NCI-H128 (cell line): ENCODE measurements around the gene ZHX3.

ENCODE experiments used
- DNase-seq: peaks from one replicate; lab custom pipeline; 2025; ENCODE audit not compliant: unreplicated experiment; lab: John Stamatoyannopoulos, UW

The ZHX3 gene

GRCh38 chr20:41161886-41162285, 155.6 kb downstream of the ZHX3 start:
- no peak for DNase-seq

GRCh38 chr20:41160686-41161085, 156.8 kb downstream of the ZHX3 start:
- DNase-seq, result no peak

DNA sequence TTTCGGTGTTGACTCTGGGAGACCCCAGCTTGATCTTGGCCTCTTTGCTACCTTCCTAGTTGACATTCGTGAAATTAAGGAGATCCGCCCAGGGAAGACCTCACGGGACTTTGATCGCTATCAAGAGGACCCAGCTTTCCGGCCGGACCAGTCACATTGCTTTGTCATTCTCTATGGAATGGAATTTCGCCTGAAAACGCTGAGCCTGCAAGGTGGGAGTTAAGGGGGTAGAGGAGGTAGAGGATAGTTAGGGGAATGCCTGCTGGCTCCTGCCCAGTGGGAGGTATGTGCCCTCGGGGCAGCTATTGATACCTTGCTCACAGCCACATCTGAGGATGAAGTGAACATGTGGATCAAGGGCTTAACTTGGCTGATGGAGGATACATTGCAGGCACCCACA, 158.0 kb downstream of the ZHX3 start:
- no peak for DNase-seq

DNA sequence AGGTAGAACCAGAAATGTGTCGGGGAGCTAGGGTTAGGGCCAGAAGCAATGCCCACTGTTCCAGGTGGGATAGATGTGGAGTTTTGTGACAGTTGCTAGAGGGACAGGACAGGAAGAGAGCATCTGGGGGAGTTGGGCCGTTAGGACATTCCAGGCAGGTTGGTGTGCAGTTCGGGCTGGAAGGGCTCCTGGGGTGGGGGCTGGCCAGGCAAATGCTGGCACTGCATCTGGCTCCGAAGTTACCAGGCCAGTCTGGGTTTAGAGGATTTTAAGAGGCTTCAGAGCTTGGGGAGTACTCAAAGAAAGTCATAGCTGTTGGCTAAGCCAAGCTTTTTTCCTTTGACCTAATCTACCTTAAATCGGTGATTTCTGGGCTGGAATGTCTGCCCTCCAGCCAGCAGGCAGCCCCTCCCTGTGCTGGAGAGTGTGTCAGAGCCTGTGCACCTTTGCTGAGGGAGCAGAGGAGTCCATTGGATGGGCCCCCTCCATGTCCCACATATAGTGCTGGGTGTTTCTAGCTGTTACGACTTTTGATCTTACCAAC, 159.4 kb downstream of the ZHX3 start:
- DNase-seq, result no peak

GRCh38 chr20:41155261-41155660, 162.3 kb downstream of the ZHX3 start:
- no peak for DNase-seq

DNA sequence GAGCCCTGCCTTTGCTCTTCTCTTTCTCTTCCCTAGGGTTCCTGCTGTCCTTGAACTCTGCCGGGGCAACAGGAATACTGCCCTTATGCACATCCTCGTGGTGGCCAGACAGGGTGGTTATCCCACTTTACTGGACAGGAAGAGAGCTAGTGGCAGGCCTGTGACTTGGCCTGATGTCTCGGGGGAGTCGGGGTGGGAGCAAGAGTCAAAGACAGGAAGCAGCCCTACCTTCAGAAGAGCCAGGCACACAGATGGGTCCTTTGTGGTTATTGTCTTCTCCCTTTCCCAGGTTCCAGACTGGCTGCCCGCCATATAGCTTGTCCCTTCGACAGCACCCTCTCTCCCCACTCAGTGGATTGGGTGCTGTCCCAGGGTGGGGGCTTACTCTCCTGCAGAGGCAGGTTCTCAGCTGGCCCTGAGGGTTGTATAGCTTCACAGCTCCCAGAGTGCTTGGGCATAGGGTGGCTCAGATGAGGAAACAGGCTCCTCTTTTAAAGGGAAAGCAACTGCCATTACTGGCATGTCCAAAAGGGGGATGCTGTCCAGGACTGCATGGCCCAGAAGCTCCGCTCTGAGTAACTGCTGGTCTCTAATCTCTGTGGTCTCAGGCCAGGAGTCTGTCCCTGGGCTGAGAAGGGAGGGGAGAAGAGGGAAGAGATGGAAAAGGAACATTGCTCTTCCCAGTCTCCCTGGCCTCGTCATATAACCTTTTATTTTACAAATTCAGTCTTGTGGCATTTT, 162.9 kb downstream of the ZHX3 start:
- DNase-seq, result no peak

GRCh38 chr20:41152108-41152757, 165.3 kb downstream of the ZHX3 start:
- DNase-seq, result no peak

DNA sequence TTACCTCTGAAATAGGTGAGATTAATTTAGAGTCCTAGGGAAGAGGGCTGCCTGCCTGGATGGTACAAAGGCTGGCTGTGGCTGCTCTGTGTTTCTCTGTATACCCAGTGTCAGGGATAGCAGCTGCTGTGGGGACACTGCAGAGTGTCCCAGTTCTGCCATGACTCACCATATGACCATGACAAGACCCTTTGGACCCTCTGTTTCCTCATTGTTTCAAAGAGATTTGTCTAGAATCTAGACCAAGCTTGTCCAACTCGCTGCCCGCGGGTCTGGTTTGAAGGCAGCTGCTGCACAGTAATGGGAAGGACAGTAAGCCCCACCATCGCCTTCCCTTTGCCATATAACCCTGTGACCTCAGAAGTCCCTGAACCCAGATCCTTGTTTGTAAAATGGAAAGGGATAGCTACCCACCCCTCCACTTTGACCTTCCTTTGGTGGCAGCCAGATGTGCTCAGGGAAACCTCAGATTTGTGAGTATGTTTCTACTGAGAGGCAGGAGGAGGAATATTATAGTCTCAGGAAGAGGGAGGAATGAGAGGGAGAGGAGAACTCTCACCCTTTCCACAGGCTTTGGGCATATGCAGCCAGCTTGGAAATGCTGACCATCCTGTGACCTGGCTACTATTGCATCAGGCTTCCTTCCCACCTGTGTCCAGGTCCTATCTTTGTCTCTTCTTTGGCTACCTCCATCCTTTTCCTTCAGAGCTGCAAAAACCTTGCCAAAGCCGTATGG, 166.2 kb downstream of the ZHX3 start:
- no peak for DNase-seq

- DNase-seq, result no peak
These were observed 166.9 kb downstream of the ZHX3 start for GRCh38 chr20:41150664-41151063.

DNA sequence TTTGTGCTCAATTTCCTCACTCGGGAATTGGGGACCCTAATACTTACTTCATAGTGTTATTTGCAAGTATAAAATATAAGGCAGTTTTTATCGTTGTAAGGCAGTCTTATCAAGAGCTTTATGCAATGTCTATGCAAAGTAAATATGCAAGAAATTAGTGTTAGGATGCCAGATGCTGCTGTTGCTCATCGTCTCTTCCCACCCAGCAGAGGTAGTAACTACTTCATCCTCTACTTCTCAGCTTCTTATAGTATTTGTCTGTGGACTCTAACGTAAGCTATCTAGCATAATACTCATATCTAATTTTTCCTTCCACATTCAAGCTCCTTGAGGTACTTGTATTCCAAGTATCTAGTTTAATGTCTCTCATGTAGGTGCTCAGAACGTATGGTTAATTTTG, 168.6 kb downstream of the ZHX3 start:
- no peak for DNase-seq

- no peak for DNase-seq
These were observed 169.8 kb downstream of the ZHX3 start for GRCh38 chr20:41147767-41148191.

DNA sequence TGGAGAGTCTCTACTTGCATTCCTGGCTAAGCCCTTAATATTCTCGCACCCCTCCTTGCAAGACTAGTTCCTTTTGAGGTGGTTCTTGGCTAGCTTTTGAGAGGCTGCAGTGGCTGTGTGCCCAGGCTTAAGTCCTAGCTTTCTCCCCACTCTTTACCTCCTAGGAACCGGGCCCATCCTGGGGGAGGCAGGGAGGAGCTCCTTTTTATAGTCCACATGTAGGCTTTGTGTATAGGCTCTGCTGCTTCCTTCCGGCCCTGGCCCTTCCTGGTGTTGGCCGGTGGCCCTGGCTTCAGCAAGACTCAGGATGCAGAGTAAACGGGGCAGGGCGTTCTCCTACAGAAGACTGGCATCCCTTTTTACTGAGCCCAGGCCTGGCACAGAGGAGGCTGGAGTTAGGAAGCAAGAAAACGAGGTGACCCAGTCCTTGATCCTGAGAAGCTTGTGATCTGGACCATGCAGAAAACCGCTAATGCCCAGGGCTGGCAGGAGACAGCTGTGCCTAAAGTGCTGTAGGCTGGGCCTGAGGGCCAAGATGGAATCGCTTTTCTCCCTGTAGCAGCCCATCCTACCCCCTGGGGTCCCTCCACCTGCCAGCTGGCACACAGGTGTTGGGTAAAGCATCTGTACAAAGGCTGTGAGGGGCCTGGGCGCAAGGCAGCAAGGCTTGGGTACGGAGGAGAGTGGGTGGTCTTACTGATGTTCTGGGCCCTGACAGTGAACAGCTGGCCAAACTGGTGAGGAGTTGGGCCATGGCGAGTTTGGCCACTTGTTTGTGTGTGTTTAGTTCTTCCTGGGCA, 171.5 kb downstream of the ZHX3 start:
- DNase-seq, result no peak

DNA sequence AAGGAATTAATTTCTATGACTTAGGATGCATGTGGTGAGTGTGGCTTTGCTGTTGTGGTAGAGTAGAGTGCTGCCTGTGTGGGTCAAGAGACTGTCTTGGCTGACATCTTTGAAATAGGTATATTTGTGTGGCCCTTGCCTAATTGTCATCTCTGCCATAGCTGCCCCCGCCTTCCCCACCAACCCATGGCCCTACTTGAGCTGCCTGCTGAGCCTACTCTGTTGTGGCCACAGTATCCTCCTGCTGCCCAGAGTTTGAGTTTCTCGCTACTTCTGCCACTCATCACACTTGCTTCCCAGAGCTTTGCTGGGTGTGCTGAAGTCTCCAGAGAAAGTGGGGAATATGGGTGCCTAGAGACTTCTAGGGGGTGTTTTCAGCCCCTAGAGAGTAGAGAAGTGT, 172.2 kb downstream of the ZHX3 start:
- DNase-seq, result no peak

GRCh38 chr20:41143354-41143753, 174.2 kb downstream of the ZHX3 start:
- no peak for DNase-seq

DNA sequence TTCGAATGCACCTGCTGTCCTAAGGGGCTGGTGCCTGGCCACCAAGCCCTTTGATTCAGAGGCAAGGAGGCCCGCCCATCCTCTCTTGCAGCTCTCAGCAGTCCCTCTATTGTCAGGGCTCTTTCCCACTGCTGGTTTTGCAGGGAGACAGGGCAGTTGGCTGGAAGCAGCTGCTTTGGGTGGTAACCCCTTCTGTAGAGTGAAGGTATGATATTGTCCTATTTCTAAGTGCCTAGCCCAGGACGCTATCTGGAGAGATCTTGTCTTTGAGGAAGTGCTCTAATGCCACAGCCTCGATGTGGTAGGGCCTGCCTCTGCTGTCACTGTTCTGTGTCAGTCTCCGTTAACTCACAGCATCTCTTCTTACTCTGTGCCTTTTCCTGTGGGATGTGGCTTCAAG, 174.6 kb downstream of the ZHX3 start:
- no peak for DNase-seq

DNA sequence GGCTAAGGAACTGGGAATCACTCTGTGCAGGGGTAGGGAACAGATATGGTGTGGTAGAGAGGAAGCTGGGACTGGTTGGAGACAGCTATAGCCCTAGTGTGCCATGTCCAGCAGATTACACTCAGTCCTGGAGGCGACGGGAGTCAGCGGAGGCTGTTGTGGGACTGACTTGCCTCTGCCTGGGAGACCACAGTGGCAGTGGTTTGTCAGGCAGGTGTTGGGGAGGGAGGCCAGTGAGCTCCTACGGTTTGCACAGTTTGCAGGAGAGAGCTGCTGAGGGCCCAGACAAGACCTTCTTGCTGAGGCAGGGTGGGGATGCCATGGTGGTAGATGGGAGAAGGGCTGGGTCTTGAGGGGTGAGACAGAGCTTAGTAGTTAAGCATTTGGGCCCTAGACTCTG, 175.3 kb downstream of the ZHX3 start:
- no peak for DNase-seq

- no peak for DNase-seq
These were observed 176.2 kb downstream of the ZHX3 start for GRCh38 chr20:41141153-41141815.

DNA sequence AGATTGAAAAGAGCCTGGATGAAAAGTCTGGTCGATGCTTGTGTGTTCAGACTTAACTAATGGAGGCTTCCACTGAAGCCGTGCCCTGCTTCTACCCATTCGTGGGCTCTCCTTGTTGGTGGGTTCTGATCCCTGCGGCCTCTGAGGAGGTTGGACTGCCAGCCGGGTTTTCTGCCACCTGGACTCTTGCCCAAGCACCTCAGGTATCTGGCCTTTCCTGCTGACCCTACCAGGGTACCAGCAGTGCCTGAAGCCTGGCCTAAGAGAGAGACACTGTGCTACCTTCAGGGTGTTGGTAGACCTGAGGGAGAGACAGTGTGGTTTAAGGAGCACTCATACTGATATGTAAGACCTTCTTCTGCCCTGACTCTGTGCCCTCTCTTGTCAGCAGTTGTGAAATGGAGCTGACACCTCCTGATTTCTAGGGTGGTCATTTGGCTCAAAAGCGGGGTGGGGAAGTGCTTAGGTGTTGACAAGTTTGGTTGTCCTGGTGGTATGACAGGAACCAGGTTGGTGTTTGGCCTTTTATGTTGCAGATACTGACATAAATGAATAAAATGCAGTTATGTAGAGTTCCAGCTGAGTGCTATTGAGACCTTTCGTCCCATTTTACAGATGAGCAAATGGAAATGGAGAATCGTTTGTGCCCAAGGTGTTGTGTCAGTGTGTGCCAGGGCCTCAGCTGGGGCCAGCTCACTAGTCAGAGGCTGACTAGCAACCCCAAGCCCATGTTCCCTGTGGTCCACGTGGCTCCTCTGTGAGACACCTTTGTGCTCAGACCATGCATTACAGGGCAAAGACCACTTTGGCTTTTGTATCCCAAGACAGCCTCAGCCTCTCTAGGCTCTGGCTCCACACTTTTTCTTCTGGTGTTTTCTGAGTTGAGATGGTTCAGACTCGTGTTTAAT, 177.1 kb downstream of the ZHX3 start:
- no peak for DNase-seq
